Lung (tissue), 12 donors: Measurements from ENCODE around the gene HSD17B11. TPM values are rescaled to one million over a fixed set of nuclear protein-coding genes. Genes with fewer than 3 reads are reported as not detected.
"Not testable (repeated sequence)": the region's sequence is repeated elsewhere in the genome, so short reads cannot be mapped to it uniquely, and the experiment has no call there.

Experiments used
- ATAC-seq: fragments of 200-7000 bp; cut with Tn5 transposase; one replicate; pipeline ENCODE4 v1.9.1; 2020; ENCODE audit warnings: moderate number of reproducible peaks; ENCODE audit not compliant: insufficient read depth, low FRiP score
- DNase-seq, 3 donors: peaks; one replicate each; pipeline ENCODE4 v3.0.0-alpha.2; 2013 to 2017
- H3K27ac ChIP-seq, 2 donors: one replicate each; pipeline ENCODE4 v1.5.1; 2013; ENCODE audit warnings: mild to moderate bottlenecking in 2 of 2, moderate library complexity in 2 of 2, control low read depth in 1 of 2, inconsistent platforms in 1 of 2, low read depth in 1 of 2, low read length in 1 of 2
- H3K27me3 ChIP-seq, 3 donors: one replicate each; pipeline ENCODE4 v1.5.1; 2013; ENCODE audit warnings: low read length in 2 of 3; ENCODE audit not compliant: control insufficient read depth in 3 of 3, insufficient read depth in 3 of 3
- H3K36me3 ChIP-seq, 4 donors: one replicate each; pipeline ENCODE4 v1.5.1; 2013; ENCODE audit warnings: low read length in 4 of 4, mild to moderate bottlenecking in 1 of 4, moderate library complexity in 1 of 4; ENCODE audit not compliant: control insufficient read depth in 4 of 4, insufficient read depth in 4 of 4
- H3K4me1 ChIP-seq, 5 donors: one replicate each; pipeline ENCODE4 v1.5.1; 2013; ENCODE audit warnings: low read length in 5 of 5, mild to moderate bottlenecking in 2 of 5, moderate library complexity in 1 of 5; ENCODE audit not compliant: control insufficient read depth in 5 of 5, insufficient read depth in 5 of 5
- H3K4me3 ChIP-seq: one replicate; pipeline ENCODE4 v1.5.1; 2013; ENCODE audit warnings: mild to moderate bottlenecking, control low read depth, moderate library complexity
- H3K9ac ChIP-seq, 2 donors: one replicate each; pipeline ENCODE4 v1.5.1; 2013; ENCODE audit warnings: low read length in 2 of 2, control low read depth in 1 of 2; ENCODE audit not compliant: insufficient read depth in 1 of 2
- H3K9me3 ChIP-seq, 4 donors: one replicate each; pipeline ENCODE4 v1.5.1; 2013; ENCODE audit warnings: low read length in 3 of 4, mild to moderate bottlenecking in 1 of 4, moderate library complexity in 1 of 4; ENCODE audit not compliant: control insufficient read depth in 4 of 4, insufficient read depth in 3 of 4
- CTCF ChIP-seq: IDR thresholded peaks from 2 replicates; pipeline ENCODE4 v1.5.1; 2012; ENCODE audit warnings: mild to moderate bottlenecking; ENCODE audit errors: control extremely low read depth, extremely low read depth
- WGBS, 2 donors: extraction: QIAGEN DNeasy Blood & Tissue Kit; methylation state at CpG; one replicate each; pipeline ENCODE4 v1.1.7; 2013; 5-methylcytosine and 5-hydroxymethylcytosine counted together
- polyA plus RNA-seq, 2 donors: library from polyadenylated mRNA; stranded (reverse); fragments of 200-250 nt; gene quantifications; one replicate each; pipeline ENCODE4 v1.2.1, GENCODE V29; 2013
- total RNA-seq, 2 donors: library from RNA; depleted of rRNA in 1 of 2; stranded (reverse); fragments of >200 nt in 1 of 2; gene quantifications; one replicate each; pipeline ENCODE4 v1.2.1, GENCODE V29; 2014 to 2021
- donor health status: control.
- donor health status: control.
- donor health status: Bipolar disorder and iron deficiency.
- donor health status: healthy.
- donor health status: DM: yes; HTN: yes; CAD: no.

Gene HSD17B11
- total and polyA plus RNA-seq, 4 donors, result 43.0 to 109 (median 55.4) TPM

DNA sequence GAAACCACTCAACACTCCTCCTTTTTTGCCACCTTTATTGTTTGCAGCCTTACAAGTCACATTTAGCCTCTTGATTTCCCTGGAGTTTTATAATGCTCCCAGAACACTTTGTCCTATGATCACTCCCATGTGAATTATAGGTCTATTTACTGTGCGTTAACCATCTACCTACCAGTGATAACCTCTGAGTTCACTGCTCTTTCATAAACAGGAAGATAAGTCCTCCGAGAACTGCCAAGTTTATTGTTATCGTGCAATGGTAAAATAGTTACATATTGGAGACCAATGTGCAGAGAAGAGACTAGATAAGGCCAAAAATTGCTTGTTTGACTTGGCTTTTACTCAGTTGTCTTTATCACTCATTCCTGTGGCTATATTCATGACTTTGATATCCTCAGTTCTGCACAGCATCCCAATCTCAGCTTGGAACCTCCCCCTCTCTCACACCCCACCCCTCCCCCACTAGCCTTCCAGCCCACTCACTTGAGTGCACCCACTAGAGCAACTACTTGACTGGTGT is 18.5 kb upstream of the HSD17B11 start:
- Histone ChIP-seq H3K4me1 (peaks cover 0 to 19% (median 0%) of the 10 kb centered on the region in 5 donors), H3K9ac (no peak overlapping the region), H3K4me3 (no peak overlapping the region), H3K36me3 (no peaks in the 10 kb centered on the region), H3K27ac (no peak overlapping the region), H3K27me3 (no peaks in the 10 kb centered on the region), H3K9me3 (peaks cover 0 to 4% (median under 1%) of the 10 kb centered on the region in 4 donors)
- ATAC-seq, result no peak
- TF ChIP-seq CTCF, result no peak
- WGBS, 2 donors, result 58 to 78% methylated on average over 3 of the region's 3 CpGs
- no peak for DNase-seq

DNA sequence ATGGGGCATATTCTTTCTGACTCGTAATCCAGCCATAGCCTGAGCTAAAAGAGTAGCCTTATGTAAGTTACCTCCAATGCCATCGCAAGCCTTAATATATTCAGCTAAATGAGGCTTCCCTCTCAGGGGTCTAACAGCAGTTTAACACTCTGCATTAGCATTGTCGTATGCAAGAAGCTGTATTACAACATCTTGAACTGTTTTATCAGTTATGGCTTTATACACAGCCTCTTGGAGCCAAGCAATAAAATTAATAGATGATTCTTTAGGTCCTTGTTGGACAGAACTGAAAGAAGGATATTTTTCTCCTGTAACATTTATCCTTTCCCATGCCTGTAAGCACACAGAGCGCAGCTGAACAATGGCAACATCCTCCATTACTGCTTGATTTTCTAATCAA is 15.9 kb upstream of the HSD17B11 start:
- not testable (repeated sequence) for H3K27ac ChIP-seq, H3K9ac ChIP-seq, H3K4me3 ChIP-seq, ATAC-seq, H3K36me3 ChIP-seq, H3K27me3 ChIP-seq, H3K9me3 ChIP-seq
- WGBS, 2 donors, result 55 to 67% methylated on average over 4 of the region's 4 CpGs
- peaks cover 0 to 27% (median 0%) of the 10 kb centered on the region in 5 donors for H3K4me1 ChIP-seq
- DNase-seq, result peak in 1 of 3 donors; percentile 45

DNA sequence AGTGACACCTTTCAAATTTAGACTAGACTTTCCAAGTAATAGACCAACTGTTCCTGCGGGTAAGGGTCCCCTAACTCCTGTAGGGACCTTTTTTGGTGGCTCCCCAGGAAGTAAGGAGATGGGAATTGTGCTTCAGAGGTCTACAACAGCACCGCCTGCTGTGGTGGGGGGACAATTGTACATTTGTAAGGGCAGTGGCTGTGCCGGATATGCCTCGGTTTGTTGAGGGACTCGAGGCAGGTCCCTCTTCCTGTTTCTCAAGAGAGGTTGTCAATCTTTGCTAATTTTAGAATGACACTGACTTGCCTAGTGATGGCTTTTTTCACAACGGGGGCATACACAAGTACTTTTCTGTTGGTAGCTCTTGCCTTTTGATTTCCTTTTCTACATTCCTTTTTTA is 15.5 kb upstream of the HSD17B11 start:
- TF ChIP-seq CTCF, result no peak
- no peak overlapping the region for H3K27ac ChIP-seq
- H3K4me3 ChIP-seq, result no peak overlapping the region
- no peak overlapping the region for H3K9ac ChIP-seq
- no peaks in the 10 kb centered on the region for H3K36me3 ChIP-seq
- ATAC-seq, result no peak
- 19 to 57% methylated on average over 6 of the region's 6 CpGs for WGBS, 2 donors
- no peaks in the 10 kb centered on the region for H3K9me3 ChIP-seq
- H3K27me3 ChIP-seq, result no peaks in the 10 kb centered on the region
- peaks cover 0 to 27% (median 0%) of the 10 kb centered on the region in 5 donors for H3K4me1 ChIP-seq
- no peak for DNase-seq

DNA sequence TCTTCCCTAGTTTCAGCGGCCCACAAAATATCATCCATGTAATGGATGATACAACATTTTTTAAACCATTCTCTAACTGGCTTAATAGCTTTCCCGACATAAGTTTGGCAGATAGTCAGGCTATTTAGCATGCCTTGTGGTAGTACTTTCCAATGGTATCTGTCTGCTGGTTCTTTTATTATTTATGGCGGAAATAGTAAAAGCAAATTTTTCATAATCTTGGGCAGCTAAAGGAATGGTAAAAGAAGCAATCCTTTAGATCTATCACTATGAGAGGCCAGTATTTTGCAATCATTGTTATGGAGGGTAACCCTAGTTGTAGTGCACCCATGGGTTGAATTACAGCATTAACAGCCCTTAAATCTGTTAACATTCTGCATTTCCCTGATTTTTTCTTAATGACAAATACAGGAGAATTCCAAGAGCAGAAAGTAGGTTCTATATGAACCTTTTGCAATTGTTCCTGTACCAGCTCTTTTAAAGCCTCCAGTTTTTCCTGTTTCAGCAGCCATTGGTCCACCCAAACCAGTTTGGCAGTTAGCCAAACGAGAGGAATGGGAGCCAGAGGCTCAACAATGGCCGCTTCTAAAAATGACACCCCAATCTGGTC is 14.3 kb upstream of the HSD17B11 start:
- Histone ChIP-seq H3K4me3 (no peak overlapping the region), H3K27me3 (no peaks in the 10 kb centered on the region), H3K36me3 (no peaks in the 10 kb centered on the region), H3K9ac (no peak overlapping the region), H3K4me1 (peaks cover 0 to 24% (median 0%) of the 10 kb centered on the region in 5 donors), H3K9me3 (no peaks in the 10 kb centered on the region), H3K27ac (no peak overlapping the region)
- no peak for ATAC-seq
- WGBS, 2 donors, result 69 to 88% methylated on average over 5 of the region's 5 CpGs
- DNase-seq, result no peak
- TF ChIP-seq CTCF, result no peak

DNA sequence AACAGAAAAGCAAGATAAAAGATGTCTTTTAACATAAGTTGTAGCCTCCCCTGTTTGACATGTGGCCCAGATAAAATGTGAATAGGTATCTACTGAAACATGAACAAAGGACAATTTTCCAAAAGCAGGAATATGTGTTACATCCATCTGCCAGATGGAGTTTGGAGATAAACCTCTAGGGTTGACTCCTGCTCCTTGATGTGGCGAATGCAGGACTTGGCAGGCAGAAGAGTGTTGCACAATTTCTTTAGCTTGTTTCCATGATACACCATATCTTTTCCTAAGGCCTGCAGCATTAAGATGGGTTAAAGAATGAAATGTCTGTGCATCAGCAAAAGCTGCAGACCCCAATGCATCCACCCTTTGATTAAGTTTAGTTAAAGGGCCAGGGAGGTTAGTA is 12.7 kb upstream of the HSD17B11 start:
- H3K36me3 ChIP-seq, H3K9ac ChIP-seq, H3K27ac ChIP-seq, ATAC-seq, H3K9me3 ChIP-seq, H3K27me3 ChIP-seq, H3K4me3 ChIP-seq: not testable (repeated sequence)
- peak; percentile 58 to 87 (median 84) for DNase-seq
- WGBS, 2 donors, result 55% methylated on average over 1 of the region's 1 CpG
- H3K4me1 ChIP-seq, result peaks cover 0 to 22% (median 0%) of the 10 kb centered on the region in 5 donors
